SH-SY5Y (cell line): ENCODE measurements around the gene OOSP1.

Source experiments
- GATA2 ChIP-seq: IDR thresholded peaks from 2 replicates; pipeline ENCODE4 v1.6.1; 2011; ENCODE audit warnings: mild to moderate bottlenecking, low read depth, low read length
- GATA3 ChIP-seq: IDR thresholded peaks from 2 replicates; pipeline ENCODE4 v1.6.1; 2011; ENCODE audit warnings: low read depth, mild to moderate bottlenecking, low read length, moderate library complexity

The OOSP1 gene

DNA sequence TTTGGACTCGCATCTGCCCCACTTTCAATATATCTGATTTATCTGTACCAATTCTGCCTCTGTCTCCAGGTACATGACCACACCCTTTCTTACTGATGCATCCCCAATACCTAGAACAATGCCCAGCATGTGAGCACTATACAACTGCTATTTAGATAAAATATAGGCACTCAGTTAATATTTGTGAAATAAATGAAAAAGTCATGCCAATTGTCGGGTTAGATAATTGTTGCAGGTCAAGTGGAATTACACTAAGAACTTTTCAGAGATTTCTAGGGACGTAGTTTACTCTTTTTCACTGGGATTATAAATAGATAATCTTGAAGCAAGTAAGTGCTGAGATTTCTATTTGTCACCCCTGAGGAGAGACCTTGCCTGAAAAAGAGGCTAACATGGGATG is 46.1 kb downstream of the OOSP1 start:
- TF ChIP-seq GATA2: no peak
- TF ChIP-seq GATA3: no peak

GRCh38 chr11:59990421-59990820 is 52.2 kb downstream of the OOSP1 start:
- TF ChIP-seq GATA2: no peak
- TF ChIP-seq GATA3: no peak

GRCh38 chr11:59992425-59992824 is 54.2 kb downstream of the OOSP1 start:
- TF ChIP-seq GATA2: no peak
- TF ChIP-seq GATA3: no peak

DNA sequence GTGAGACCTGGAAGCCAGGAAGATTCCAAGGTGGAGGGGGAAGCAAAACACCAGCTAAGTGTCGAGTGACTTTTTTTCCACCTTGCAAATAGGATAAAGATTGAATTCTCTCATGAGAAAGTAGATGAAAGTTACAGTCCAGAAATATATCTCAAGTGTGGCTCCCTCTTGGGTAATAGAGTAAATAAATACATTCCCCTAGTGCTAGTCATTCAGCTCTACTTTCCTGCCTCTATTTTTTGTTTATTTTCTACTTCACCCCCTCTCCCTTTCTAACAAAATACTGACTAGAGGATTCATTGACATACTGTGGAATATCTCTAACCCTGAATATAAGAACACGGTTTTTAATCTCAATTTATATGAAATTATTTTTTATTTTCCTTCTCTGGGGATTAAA is 59.6 kb downstream of the OOSP1 start:
- TF ChIP-seq GATA3: no peak

DNA sequence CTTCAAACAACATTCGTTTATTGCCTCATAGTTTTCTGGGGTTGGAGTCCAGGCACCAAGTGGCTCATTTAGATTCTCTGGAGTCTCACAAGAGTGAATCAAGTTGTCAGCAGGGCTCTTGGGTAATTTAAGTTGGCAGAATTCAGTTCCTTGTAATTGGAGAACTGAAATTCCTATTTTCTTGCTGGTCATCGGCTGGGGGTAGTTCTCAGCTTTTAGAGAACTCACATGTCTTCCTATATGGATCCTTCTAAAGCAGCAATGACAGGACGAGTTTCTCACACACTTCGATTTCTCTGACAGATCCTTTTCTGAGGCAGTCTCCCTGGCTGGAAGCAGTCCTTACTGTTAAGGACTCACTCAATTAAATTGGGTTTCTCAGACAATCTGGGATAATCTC is 61.5 kb downstream of the OOSP1 start:
- TF ChIP-seq GATA2 (no peak), GATA3 (no peak)

DNA sequence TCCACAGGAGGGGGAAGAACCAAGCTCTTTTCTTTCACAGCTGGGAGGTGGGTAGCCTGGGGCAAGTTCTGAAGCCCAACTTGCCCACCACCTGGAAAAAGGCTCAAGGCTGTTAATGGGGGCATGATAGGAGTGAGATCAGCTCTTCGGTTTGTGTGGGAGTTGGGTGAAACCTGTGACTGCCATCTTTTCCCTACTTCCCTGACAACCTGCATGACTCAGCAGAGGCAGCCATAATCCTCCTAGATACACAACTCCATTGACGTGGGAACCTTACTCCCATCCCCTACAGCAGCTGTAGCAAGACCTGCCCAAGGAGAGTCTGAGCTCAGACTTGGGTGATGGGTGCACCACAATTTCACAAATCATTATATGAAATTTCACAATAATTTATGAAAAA is 65.5 kb downstream of the OOSP1 start:
- no peak for TF ChIP-seq GATA3
- no peak for TF ChIP-seq GATA2

DNA sequence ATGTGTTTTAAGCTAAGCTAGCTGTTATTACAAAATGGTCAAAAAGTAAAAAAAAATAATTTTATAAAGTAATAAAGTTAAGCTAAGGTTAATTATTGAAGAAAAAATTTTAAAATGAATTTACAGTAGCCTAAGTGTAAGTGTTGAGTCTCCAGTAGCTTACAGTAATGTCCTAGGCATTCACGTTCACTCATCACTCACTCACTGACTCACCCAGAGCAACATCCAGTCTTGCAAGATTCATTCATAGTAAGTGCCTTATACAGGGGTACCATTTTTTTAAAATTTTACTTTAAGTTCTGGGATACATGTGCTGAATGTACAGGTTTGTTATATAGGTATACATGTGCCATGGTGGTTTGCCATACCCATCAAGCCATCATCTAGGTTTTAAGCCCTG is 67.1 kb downstream of the OOSP1 start:
- TF ChIP-seq GATA2 (no peak), GATA3 (no peak)
